GM18909 (cell line): ENCODE results near the gene FGGY.
A peak's percentile ranks its signal among the peaks of the same experiment; 100 is the strongest.
"Not testable (repeated sequence)": the region's sequence is repeated elsewhere in the genome, so short reads cannot be mapped to it uniquely, and the experiment has no call there.

Experiments
- ATAC-seq: cut with Tn5 transposase; IDR thresholded peaks from one replicate; pipeline ENCODE4 v1.9.1; 2021; ENCODE audit warnings: mild to moderate bottlenecking; ENCODE audit not compliant: unreplicated experiment, poor library complexity

The FGGY gene

GRCh38 chr1:59556398-59556797 lies 259.5 kb downstream of the FGGY start:
- no peak for ATAC-seq

GRCh38 chr1:59556802-59557548 lies 260.1 kb downstream of the FGGY start:
- no peak for ATAC-seq

DNA sequence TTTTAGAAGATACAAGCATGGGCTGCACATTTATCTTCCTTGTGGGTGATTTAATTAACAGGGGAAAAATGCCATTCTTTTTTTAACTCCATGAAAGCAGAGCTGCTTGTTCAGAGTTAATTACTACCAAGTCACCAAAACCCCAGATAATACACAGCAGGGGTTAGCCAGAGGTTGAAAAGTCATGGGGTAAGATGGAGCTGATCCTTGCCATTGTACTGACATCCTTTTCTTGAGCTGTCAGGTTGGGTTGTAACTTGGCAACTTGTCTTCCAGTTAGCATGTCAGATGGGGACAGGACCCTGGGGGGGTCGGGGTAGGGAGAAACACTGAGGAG lies 260.6 kb downstream of the FGGY start:
- no peak for ATAC-seq

- not testable (repeated sequence) for ATAC-seq
Observed at GRCh38 chr1:59558580-59558979, 261.7 kb downstream of the FGGY start.

- ATAC-seq, result peak; percentile 86
Observed at GRCh38 chr1:59560807-59561450, 264.0 kb downstream of the FGGY start.

DNA sequence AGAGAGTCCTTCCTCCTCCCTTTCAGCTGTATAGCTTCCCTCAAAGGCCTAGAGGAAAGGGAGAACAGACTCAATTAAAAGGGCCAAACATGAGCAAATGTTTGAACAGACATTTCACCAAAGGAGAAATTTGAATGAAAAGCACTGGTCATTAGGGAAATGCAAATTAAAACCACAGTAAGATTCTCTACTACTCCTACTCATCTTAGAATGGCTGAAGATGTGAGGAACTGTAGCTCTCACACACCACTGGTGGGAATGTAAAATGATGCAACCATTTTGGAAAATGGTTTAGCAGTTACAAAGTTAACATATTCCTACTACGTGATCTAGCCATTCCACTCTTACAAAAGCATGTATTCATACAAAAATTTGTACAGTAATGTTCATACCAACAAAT lies 264.9 kb downstream of the FGGY start:
- ATAC-seq, result no peak

DNA sequence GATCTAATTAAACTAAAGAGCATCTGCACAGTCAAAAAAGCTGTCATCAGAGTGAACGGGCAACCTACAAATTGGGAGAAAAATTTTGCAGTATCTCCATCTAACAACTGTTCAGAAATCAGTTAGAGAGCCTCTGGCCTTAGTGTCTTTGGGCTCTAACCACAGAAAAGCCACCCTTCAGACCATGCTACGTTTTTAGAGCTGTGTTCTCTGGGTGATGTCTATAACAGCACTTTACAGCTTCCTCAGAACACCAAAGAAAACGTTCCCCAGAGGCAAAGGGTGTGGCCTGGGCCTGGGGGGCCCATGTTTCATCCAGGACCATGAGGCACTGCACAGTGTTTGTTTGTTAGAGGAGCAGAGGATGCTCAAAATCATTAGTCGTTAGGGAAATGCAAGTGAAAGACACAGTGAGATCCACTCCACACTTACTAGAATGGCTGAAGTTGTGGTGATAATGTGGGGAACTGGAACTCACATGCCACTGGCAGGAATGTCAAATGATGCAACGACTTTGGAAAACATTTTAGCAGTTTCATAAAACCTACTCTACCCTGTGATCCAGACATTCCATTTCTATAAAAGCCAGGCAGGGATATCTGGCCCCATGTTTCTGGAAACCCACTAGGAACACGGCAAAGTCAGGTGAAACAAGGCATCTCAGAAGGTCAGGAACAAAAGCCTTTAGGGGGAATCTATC lies 267.4 kb downstream of the FGGY start:
- no peak for ATAC-seq

DNA sequence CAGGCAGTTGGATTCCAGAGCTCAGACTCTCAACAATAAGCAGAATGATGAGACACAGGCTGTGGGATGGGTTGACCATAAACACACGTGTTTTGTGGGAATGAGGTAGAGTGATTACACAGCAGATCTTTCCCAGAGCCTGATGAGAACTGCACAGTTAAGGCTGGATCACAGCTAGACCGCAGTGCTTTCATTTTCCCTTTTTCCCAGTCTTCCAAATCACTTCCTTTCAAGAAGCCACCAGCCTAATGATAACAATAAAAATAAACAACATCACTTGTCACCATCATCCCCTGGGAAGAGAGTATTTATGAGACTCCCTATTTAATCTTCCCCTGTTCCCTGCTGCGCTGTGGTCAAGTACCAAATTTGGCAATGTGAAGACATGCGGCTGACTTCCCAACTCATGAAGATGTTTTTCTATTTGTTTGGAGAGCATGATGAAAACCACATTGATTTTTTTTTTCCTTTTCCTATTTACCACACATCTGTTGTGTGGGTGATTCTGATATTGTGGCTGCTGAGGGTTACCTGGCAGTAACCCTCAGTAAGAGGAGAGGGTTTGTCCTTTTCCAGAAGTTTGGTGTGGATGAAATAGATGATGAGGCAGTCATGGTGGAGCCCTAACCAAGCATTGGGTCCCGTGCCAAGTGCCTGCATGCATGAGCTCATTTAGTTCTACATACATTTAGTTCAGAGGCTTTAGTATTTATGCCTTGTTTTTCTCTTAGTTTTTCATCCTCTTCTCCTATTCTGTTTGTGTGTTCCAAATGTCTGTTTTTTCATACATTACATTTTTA lies 268.9 kb downstream of the FGGY start:
- no peak for ATAC-seq

- no peak for ATAC-seq
Observed at GRCh38 chr1:59568158-59568935, 271.5 kb downstream of the FGGY start.

DNA sequence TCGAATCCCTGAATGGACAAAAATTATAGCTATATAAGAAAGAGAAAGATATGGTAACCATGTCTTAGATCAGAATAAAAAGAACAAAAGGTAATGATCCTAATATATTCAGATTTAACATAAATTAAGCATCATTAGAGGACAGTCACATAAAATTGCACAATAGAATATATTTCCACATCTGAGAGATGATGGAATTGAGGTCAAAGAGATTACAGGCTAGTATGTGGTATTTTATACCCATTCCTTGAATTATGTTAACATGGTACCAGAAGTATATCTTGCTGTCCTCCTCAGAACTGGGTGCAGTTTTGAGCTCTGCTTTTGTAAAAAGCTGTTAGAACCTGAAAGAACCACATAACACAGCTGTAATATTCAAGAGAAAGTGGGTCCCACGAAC lies 272.3 kb downstream of the FGGY start:
- no peak for ATAC-seq

DNA sequence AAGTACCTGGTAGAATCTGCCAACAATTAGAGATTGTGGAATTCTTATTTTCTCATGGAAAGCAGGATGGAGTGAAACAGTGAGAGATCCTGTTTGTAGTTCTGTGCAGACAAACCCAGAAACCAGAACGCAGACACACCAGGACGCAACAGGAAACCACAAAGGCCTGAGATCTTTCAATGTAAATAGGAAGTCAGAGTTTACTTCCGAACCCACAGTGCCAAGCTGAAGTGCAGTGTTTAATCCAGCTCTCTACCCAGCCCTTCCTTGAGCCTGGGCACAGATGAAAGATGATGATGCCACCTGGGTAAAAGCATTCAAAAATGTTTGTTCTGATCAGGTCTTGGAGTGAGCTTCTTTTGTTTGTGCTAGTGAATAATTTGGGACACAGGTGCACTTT lies 273.6 kb downstream of the FGGY start:
- ATAC-seq, result peak; percentile 94

DNA sequence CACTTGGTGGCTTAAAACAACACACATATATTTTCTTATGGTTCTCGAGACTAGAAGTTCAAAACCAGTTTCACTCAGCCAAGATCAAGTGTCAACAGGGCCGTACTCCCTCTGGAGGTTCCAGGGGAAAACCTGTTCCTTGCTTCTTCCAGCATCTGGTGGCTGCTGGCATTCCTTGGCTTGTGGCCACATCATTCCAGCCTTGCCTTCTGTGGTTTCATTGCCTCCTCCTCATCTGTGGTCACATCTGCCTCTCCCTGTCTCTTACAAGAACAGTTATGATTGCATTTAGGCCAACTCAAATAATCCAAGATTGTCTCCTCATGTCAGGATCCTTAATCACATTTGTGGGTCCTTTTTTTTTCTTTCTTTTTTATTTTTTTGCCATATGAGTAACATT lies 277.2 kb downstream of the FGGY start:
- ATAC-seq, result no peak

DNA sequence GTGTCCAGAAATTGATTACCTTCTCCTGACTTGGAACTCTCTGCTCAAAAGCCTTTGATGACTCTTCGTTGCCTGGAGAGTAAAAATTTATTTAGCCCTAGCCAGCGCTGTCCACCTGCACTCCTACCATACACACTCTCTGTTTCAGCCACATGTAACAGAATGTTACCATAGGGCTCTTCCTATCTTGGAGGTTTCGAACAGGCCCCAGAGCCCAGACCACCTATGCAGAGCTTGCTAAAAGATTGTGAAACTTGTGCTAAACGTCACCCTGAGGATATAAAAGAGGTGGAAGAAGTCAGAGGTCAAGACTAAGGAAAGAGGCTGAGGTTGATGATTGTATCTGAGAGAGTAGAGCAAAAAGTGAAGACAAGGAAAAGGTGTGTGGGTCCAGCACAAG lies 280.9 kb downstream of the FGGY start:
- peak; percentile 97 for ATAC-seq

DNA sequence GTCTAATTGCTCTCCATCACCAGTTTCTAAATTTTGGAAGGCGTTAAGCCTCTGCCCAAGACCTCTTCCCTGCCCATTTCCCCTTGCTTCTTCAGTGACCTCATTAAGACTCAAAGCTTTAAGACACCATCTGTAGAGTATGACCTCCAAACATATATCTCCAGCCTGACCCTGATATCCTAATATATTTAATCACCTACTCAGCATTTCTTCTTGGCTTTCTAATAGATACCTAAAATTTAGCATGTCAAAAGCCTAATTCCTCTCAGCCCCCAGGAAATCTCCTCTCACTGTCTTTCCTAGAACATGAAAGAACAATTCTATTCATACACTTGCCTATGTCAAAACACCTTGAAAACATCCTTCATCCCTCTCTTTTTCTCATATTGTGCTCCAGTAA lies 282.3 kb downstream of the FGGY start:
- no peak for ATAC-seq

GRCh38 chr1:59580257-59580656 lies 283.4 kb downstream of the FGGY start:
- no peak for ATAC-seq

GRCh38 chr1:59592410-59592809 lies 295.5 kb downstream of the FGGY start:
- not testable (repeated sequence) for ATAC-seq

DNA sequence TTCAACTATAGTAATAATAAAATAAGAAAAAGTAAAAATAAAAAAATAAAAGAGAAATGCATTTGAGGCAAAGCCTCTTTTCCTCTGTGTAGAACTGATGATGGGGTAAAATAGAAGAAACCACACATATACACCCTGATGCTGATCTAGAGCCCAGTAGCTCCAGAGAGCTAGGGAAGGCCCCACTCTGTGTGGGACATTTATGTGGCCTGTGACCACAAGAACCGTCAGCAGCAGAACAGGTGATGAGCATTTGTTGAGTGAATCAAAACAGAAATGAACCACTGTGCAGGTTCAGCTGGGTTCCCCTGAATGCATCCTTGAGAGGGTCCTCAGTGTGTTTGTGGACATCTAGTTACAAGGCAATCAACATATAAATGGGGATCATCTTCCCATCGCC lies 296.0 kb downstream of the FGGY start:
- ATAC-seq, result peak; percentile 55

DNA sequence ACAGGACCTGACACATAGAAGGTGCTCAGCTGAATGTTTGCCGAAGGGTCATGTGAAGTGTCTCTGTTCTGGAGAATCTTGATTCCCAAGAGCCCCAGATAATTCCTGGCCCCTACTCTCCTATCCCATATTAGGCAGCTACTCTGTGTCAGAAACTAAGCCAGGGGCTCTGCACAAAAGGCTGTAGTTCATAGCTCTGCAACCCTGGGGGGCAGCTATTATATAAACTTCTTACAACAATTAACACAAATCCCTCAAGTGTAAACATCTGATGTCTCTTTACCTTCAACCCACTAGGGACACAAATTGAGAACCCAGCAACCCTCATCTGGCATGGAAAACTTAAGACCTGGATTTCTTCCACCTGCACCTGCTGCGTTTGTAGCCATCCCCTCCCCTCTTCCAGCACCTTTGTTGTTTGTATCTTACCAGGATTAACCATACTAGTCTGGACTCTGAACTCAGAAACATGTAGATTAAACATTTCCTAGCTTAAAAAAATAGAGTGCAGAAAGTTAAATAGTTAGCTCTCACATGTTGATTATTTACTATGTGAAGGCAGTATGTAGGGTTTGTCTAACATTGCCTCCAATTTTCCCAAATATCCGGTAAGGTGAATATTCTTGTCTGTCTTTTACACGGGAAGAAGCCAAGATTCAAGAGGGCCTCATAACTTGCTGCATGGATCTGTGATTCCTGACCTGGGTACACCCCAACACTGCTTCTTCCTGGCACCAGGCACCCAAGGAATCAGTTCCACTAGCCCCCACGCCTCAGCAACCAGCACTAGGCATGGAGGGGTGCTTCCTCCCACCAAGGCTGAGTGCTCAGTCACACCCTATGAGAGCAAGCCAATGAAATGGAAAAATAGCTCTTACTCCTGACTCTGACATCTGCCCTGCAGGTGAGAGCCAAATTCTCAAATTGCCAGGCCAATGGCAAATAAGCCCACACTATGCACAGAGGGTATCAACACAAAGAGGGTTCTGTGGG lies 297.2 kb downstream of the FGGY start:
- no peak for ATAC-seq

DNA sequence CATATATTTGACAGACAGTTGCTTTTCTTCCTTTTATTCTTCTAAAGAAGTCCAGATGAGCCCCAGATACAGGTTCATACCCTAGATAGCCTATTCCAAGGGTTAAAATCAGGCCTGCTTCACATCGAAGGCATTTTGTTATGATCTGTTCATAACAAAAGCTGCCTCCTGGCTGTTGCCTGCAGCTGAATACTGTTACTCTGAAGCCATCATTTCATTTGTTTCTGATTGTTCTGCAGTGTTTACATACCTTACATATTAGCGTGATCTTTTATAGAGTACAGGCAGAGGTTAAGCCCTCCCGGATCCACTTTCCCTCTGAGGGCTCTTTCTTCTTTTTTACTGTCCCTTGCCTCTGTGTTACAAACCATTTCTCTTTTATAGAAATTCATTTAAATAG lies 298.9 kb downstream of the FGGY start:
- no peak for ATAC-seq
